Transverse colon (tissue), 4 donors: ENCODE data around the gene ALOX5AP. TPM values are rescaled to one million over a fixed set of nuclear protein-coding genes. Genes with fewer than 3 reads are reported as not detected.

ENCODE experiments used
- DNase-seq: peaks from one replicate; pipeline ENCODE4 v3.0.0-alpha.2; 2019
- H3K27ac ChIP-seq, 4 donors: fragments of 200-600 bp; sonication (generic); 2 replicates each; pipeline ENCODE4 v1.5.1; 2016 to 2018; ENCODE audit warnings: inconsistent platforms in 4 of 4
- H3K27me3 ChIP-seq: fragments of 200-600 bp; sonication (generic); 2 replicates; pipeline ENCODE4 v1.5.1; 2017; ENCODE audit warnings: inconsistent platforms
- H3K36me3 ChIP-seq, 4 donors: fragments of 200-600 bp; sonication (generic); 2 replicates each; pipeline ENCODE4 v1.5.1; 2017 to 2019; ENCODE audit warnings: inconsistent platforms in 4 of 4
- H3K4me1 ChIP-seq, 4 donors: fragments of 200-600 bp; sonication (generic); 2 replicates each; pipeline ENCODE4 v1.5.1; 2017 to 2020; ENCODE audit warnings: inconsistent platforms in 4 of 4
- H3K4me3 ChIP-seq, 4 donors: fragments of 200-600 bp; sonication (generic); 1 replicate in 1 of 4; 2 replicates in 3 of 4; pipeline versions ENCODE4 v1.5.1 to v1.6.1; 2017 to 2019; ENCODE audit warnings: inconsistent platforms in 4 of 4
- H3K9me3 ChIP-seq, 2 donors: fragments of 200-600 bp; sonication (generic); 2 replicates each; pipeline ENCODE4 v1.5.1; 2017 to 2019; ENCODE audit warnings: inconsistent platforms in 2 of 2
- EP300 ChIP-seq: sonication (generic); formaldehyde crosslinking; IDR thresholded peaks from one replicate; pipeline ENCODE4 v1.6.1; 2017; ENCODE audit warnings: antibody characterized with exemption, low read depth
- POLR2A ChIP-seq: fragments of 450-650 bp; IDR thresholded peaks from one replicate; pipeline ENCODE4 v1.6.1; 2016; ENCODE audit warnings: antibody characterized with exemption, mild to moderate bottlenecking, moderate library complexity
- POLR2AphosphoS5 ChIP-seq, 3 donors: sonication (generic); formaldehyde crosslinking; IDR thresholded peaks; one replicate each; pipeline ENCODE4 v1.6.1; 2016; ENCODE audit warnings: antibody characterized with exemption in 3 of 3
- WGBS, 2 donors: methylation state at CpG; one replicate each; pipeline ENCODE4 v1.1.5; 2018; ENCODE audit warnings: low coverage in 1 of 2; 5-methylcytosine and 5-hydroxymethylcytosine counted together
- in situ Hi-C, 4 donors: fragments of 200-750 bp; cut with MboI; loops; one replicate each; pipeline versions ENCODE4 v1.15.0 to v1.15.1; 2017; ENCODE audit warnings: low sequenced_read_pairs in 3 of 4, low pct_ligation_motif_present in 1 of 4, low pct_unique_long_range_greater_than_20kb in 1 of 4
- intact Hi-C: fragments of 100-400 bp; cut with DNase I; formaldehyde crosslinking; loops from one replicate; pipeline ENCODE4 v1.15.1; 2023; ENCODE audit warnings: low total_unique reads
- total RNA-seq, 4 donors: library from RNA; depleted of rRNA; stranded (reverse); fragments of >200 nt; gene quantifications; one replicate each; pipeline ENCODE4 v1.1.0, GENCODE V29; 2016
- TF ChIP-seq, protein P1 (sequence below), 5 experiments: fragments of 200-600 bp in 3 of 5; fragments of 450-650 bp in 2 of 5; sonication (generic) in 3 of 5; IDR thresholded peaks; 1 replicate in 2 of 5; 2 replicates in 3 of 5; pipeline ENCODE4 v1.5.1; 2016 to 2017; ENCODE audit warnings: antibody characterized with exemption in 5 of 5, inconsistent platforms in 3 of 5, mild to moderate bottlenecking in 2 of 5, moderate library complexity in 1 of 5

ALOX5AP gene
- total RNA-seq, 4 donors from 2014 or later = 1.2 to 18.7 (median 14.1) TPM

DNA sequence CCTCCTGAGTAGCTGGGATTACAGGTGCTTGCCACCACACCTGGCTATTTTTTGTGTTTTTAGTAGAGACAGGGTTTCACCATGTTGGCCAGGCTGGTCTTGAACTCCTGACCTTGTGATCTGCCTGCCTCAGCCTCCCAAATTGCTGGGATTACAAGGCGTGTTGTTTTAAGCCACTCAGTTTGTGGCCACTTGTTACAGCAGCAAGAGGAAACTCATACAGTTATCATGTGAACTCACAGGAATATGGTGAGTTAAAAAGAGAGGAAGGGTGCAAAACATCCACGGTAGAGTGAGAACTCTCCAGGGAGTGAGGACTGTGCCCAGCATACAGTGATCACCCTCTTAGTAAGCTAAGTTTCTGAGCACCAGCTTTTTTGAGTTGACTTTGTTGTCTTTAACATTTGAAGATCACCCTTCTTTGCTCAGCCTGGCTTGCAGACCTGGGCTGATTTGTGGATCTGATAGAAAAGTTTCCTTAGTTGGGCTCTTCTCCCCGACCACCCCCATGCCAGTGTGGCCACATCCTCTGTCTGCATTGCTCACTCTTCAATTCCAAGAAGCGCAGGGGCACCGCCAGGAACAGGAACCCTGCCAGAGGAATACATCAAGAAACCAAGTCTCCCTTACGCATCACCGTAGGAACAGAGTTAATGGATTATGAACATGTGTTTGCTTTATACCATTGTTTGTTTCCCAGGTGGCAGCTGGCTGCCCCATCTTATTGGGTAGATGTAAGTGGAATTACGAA is 16.0 kb downstream of the ALOX5AP start:
- Histone ChIP-seq H3K27ac (no peak overlapping the region), H3K9me3 (no peaks in the 10 kb centered on the region), H3K27me3 (peaks cover 2% of the 10 kb centered on the region), H3K4me3 (no peak overlapping the region), H3K4me1 (peaks cover 3 to 13% (median 11%) of the 10 kb centered on the region in 4 donors), H3K36me3 (no peaks in the 10 kb centered on the region)
- in situ Hi-C loops (no loop called here), intact Hi-C loops (no loop called here)
- no peak for DNase-seq
- 80 to 91% methylated on average over 5 to 8 of the region's 8 CpGs for WGBS, 2 donors
- TF ChIP-seq EP300 = no peak
- TF ChIP-seq, protein P1, sequence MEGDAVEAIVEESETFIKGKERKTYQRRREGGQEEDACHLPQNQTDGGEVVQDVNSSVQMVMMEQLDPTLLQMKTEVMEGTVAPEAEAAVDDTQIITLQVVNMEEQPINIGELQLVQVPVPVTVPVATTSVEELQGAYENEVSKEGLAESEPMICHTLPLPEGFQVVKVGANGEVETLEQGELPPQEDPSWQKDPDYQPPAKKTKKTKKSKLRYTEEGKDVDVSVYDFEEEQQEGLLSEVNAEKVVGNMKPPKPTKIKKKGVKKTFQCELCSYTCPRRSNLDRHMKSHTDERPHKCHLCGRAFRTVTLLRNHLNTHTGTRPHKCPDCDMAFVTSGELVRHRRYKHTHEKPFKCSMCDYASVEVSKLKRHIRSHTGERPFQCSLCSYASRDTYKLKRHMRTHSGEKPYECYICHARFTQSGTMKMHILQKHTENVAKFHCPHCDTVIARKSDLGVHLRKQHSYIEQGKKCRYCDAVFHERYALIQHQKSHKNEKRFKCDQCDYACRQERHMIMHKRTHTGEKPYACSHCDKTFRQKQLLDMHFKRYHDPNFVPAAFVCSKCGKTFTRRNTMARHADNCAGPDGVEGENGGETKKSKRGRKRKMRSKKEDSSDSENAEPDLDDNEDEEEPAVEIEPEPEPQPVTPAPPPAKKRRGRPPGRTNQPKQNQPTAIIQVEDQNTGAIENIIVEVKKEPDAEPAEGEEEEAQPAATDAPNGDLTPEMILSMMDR (IDR thresholded peaks at IDR 0.05) = no peak
- no peak for TF ChIP-seq POLR2A
- TF ChIP-seq POLR2AphosphoS5 (IDR thresholded peaks at IDR 0.05) = no peak

DNA sequence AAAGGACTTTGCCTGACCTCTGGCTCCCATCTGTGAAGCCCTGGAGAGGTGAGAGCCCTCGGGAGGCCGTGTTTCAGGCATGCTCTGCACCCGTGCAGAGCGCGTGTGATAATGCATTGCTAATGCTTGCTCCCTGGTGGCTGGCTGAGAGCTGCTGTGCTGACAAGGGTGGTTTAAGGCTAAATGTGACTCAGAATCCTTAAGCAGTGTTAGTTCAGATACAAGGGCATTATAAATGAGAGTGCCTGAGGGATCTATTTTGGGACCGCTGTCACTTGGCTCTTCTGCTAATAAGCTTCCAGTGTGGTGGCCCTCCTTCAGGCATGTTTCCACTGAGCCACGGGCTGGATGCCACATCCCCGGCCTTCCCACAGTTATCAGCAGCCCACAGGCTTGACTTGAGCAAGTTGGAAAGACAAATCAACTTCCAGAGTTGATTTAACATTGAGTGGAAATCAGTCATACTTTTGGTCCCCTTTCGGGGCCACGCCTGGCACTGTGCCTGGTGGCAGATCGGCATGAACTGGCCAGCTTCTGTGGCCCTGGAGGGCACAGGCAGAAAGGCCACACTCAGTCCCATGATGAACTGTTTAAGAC is 17.0 kb downstream of the ALOX5AP start:
- Histone ChIP-seq H3K27ac (no peak overlapping the region), H3K36me3 (no peaks in the 10 kb centered on the region), H3K27me3 (peaks cover 2% of the 10 kb centered on the region), H3K9me3 (no peaks in the 10 kb centered on the region), H3K4me1 (peaks cover 0 to 4% (median 2%) of the 10 kb centered on the region in 4 donors), H3K4me3 (no peak overlapping the region)
- in situ Hi-C loops (no loop called here), intact Hi-C loops (no loop called here)
- TF ChIP-seq POLR2AphosphoS5 (IDR thresholded peaks at IDR 0.05) (no peak), POLR2A (no peak), EP300 (no peak)
- TF ChIP-seq, protein P1 (IDR thresholded peaks at IDR 0.05) = no peak
- DNase-seq = no peak
- WGBS, 2 donors = 85% methylated on average over 11 of the region's 11 CpGs; no CpG with 5 or more reads in 1 of the 2 donors

DNA sequence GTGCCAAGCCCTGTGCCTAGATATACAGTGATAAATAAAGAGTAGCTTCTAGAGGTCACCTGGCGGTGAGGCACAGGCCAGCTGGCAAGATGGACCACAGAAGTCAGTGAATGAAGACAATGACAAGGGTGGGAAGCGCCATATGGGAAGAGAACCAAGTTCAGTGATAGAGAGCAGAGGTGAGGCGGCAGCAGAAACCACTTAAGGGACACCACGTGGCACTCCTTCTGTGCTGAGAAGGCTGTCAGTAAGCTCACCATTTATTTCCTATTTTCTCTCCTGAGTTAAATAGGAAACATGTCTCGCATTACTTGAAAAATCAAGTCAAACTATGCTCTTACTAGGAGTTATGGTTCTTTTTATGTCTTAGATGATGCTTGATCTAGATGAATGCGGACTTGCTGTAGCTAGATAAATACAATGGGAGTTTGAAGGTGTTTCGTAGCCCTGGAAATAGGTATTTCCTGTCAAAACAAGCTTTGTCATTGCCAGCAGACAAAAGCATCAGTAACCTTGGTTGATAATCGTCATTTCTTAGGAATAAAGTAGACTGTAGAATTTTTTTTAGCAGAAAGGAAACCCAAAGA is 17.8 kb downstream of the ALOX5AP start:
- Histone ChIP-seq H3K9me3 (no peaks in the 10 kb centered on the region), H3K36me3 (no peaks in the 10 kb centered on the region), H3K27me3 (peaks cover 2% of the 10 kb centered on the region), H3K4me3 (no peak overlapping the region), H3K27ac (no peak overlapping the region), H3K4me1 (peaks cover 0 to 3% (median 1%) of the 10 kb centered on the region in 4 donors)
- in situ Hi-C loops = no loop called here
- 84 to 93% methylated on average over 8 of the region's 8 CpGs for whole genome bisulfite sequencing, 2 donors
- intact Hi-C loops = no loop called here
- DNase-seq = no peak
- TF ChIP-seq EP300 (no peak), POLR2A (no peak), POLR2AphosphoS5 (IDR thresholded peaks at IDR 0.05) (no peak)
- TF ChIP-seq, protein P1 (IDR thresholded peaks at IDR 0.05) = no peak

DNA sequence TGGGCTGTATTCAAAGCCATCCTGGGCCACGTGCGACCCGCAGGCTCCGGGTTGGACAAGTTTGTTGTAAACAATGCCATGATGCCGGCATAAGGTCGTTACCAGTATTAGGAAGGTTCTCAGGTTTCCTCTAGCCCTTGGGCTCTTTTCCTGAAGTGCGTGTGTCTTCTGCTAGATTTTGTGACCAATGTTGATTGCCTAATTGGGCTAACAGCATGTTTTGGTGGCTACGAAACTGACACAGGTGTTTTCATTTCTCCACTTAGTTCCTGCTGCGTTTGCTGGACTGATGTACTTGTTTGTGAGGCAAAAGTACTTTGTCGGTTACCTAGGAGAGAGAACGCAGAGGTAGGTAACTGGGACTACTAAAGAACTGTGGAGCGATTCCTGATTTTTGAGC is 20.3 kb downstream of the ALOX5AP start:
- DNase-seq = no peak
- H3K36me3 ChIP-seq = no peaks in the 10 kb centered on the region
- no peaks in the 10 kb centered on the region for H3K4me1 ChIP-seq
- peaks cover 2% of the 10 kb centered on the region for H3K27me3 ChIP-seq
- in situ Hi-C loops (no loop called here), intact Hi-C loops (no loop called here)
- H3K4me3 ChIP-seq = no peak overlapping the region
- no peaks in the 10 kb centered on the region for H3K9me3 ChIP-seq
- 83 to 88% methylated on average over 6 to 12 of the region's 12 CpGs for WGBS, 2 donors
- no peak overlapping the region for H3K27ac ChIP-seq
- TF ChIP-seq POLR2AphosphoS5 (IDR thresholded peaks at IDR 0.05) (no peak), POLR2A (no peak), EP300 (no peak)
- TF ChIP-seq, protein P1 (IDR thresholded peaks at IDR 0.05) = no peak
